CD4-positive, alpha-beta T cell treated with Interleukin-10 for 1 hour (primary cell): ENCODE data around the gene TRABD2A.
"Not testable (repeated sequence)": the region's sequence is repeated elsewhere in the genome, so short reads cannot be mapped to it uniquely, and the experiment has no call there.

Experiments
- DNase-seq: peaks from one replicate; pipeline ENCODE4 v3.0.0-alpha.2; 2020

TRABD2A gene

GRCh38 chr2:84879584-84880394 lies 1.1 kb downstream of the TRABD2A start:
- DNase-seq, result no peak

- DNase-seq, result no peak
Observed at GRCh38 chr2:84878896-84879583, 1.8 kb downstream of the TRABD2A start.

- DNase-seq, result no peak
Observed at GRCh38 chr2:84878459-84878858, 2.4 kb downstream of the TRABD2A start.

DNA sequence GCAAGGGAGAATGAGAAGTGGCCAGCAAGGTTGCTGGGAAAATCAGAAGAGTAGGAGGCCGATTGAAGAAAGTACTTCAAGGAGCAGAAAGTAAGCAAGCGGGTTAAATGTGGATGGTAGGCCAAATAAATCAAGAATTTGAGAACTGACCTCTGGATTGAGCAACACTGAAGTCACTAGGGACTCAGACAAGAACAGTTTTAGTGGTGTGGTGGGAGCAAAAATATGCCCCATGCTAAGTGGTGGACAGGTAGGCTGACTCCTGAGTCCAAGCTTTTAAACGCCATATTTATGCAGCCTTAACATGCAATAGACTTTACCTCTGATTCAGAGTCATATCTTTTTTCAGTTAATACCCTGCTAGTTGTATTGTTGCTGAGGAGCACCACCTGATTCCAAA lies 4.5 kb downstream of the TRABD2A start:
- no peak for DNase-seq

DNA sequence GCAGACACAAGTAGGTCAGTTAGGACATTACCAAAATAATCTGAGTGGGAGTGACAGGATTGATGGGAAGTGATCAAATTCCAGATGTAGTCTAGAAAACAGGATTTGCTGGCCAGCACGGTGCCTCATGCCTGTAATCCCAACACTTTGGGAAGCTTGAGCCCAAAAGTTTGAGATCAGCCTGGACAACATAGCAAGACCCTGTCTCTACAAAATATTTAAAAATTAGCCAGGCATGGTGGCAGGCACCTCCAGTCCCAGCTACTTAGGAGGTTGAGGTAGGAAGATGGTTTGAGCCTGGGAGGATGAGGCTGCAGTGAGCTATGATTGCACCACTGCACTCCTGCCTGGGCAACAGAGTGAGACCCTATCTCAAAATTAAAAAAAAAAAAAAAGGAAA lies 5.3 kb downstream of the TRABD2A start:
- not testable (repeated sequence) for DNase-seq

- DNase-seq, result no peak
Observed at GRCh38 chr2:84875213-84875560, 5.7 kb downstream of the TRABD2A start.

DNA sequence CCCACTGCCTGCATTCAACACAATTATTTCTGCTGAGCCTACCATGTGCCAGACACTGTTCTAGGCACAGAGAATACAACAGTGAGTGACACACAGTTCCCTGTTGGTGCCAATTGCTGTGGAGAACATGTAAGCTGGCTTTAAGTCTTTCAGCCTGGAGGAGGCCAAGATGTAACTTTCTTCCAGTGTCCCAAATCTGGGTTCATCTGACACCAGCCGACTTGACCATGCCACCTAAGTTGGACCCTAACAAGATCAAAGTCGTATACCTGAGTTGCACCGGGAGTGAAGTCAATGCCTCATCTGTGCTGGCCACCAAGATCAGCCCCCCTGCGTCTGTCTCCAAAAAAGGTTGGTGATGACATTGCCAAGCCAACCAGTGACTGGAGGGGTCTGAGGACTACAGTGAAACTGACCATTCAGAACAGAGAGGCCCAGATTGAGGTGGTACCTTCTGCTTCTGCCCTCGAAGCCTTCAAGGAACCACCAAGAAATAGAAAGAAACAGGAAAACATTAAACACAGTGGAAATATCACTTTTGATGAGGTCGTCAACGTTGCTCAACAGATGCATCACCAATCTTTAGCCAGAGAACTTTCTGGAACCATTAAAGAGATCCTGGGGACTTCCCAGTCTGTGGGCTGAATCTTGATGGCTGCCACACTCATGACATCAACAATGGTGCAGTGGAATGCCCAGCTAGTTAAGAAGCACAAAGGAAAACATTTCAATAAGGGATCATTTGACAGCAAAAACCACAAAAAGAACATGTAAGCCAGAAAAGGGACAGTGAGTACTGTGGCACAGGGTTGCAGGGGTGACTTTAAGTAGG lies 6.3 kb downstream of the TRABD2A start:
- DNase-seq, result peak; percentile 47

- no peak for DNase-seq
Observed at GRCh38 chr2:84873350-84873749, 7.5 kb downstream of the TRABD2A start.

DNA sequence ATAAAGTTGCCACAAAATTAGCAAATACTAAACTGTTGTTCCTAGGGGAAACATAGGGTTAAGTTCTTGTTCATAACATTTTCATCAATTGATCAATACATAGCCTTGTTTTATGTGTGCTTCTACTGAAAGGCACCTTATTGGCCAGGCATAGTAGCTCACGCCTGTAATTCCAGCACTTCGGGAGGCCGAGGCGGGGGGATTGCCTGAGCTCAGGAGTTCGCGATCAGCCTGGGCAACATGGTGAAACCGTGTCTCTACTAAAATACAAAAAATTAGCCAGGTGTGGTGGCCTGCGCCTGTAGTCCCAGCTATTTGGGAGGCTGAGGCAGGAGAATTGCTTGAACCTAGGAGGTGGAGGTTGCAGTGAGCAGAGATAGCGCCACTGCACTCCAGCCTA lies 8.2 kb downstream of the TRABD2A start:
- DNase-seq, result not testable (repeated sequence)

- no peak for DNase-seq
Observed at GRCh38 chr2:84870306-84870705, 10.6 kb downstream of the TRABD2A start.

DNA sequence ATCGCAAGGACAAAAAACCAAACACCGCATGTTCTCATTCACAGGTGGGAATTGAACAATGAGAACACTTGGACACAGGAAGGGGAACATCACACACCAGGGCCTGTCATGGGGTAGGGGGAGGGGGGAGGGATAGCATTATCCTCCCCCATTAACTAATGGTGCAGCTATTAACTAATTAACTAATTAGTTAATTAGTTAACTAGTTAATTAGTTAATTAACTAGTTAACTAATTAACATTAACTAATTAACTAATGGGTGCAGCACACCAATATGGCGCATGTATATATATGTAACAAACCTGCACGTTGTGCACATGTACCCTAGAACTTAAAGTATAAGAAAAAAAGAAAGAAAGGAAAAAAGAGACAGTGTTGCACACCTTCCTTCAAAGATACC lies 12.6 kb downstream of the TRABD2A start:
- DNase-seq, result not testable (repeated sequence)

DNA sequence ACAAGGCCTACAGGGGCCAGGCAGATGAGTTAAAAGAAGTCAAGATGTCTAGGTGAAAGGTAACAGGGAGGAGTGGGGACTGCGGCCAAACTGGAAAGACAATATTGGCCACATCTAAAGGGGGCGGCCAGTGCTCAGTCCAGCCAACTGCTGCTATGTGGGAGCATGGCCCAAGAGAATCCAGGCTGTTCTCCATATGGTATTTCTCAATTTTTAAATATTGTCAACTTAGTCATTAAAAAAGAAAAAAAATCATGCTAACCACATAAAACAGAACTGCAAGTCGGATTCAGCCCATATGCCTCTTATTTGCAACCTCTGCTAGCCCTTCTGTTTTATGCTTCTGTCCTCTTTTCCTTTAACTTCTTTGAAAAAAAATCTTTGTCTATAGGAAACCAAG lies 14.8 kb downstream of the TRABD2A start:
- DNase-seq, result no peak

DNA sequence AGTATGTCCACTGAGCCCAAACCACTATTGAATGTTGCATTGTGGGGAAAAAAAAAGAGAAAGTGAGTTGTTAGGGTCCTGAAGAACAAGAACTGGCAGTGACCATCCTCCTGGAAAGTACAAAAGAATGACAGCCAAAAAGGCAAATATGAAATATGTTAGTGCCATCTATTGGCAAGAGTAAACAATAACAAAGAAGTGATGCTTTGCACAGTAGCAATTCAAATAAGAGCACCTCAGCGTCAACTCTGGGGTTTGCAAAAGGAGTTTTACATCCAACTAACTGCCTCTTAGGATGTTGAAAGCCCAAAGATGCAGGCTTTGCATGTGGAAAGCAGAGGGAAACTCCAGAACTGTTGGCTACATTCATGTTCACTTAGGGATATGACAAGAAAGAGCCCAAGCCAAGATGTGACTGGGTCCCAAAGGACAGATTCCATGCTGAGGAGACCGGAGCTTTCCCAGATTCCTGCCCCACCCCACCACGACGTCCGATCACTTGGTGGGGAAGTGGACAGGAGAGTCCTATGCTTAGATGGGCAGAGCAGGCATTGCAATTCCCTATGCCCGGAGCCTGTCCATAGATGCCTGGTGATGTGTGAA lies 15.6 kb downstream of the TRABD2A start:
- DNase-seq, result peak; percentile 69

DNA sequence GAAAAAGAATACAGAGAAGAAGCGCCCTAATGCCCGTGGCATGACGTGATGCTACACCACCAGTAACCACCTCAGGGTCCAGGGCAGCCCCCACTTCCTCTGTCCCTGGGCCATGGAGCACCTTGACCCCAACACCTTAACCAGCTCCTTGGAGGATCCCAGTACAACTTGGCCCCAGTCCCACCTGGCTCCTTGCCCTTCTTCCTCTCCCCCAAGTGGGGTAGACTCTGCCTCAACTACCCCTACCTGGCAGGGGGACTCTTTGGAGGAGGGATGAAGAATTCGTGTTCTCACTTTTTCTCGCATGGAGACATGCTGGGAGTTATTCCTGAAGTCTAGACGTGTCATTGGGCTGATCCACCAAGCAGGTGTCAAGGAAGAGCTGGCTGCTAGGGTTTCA lies 18.9 kb downstream of the TRABD2A start:
- DNase-seq, result no peak

DNA sequence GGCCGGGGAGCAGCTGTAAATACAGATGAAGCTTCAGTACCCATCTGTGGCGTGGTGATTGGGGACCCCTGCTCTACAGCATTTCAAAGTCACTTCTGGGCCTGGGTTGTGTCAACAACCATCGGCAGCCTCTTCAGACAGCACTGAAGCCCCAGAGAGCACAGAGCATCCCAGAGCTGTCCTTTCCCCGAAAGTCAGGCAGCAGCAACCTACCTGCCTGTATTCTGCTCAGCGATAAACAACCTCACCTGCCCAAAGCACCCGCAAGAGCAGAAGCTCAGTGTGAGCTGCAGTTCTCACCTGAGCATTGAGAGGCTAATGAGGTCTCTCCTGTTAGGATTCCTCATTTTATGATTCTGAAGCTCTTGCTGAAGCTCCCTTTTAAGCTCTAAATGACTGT lies 19.3 kb downstream of the TRABD2A start:
- no peak for DNase-seq

GRCh38 chr2:84858937-84859336 lies 21.9 kb downstream of the TRABD2A start:
- no peak for DNase-seq

GRCh38 chr2:84858123-84858522 lies 22.8 kb downstream of the TRABD2A start:
- no peak for DNase-seq

- DNase-seq, result no peak
Observed at GRCh38 chr2:84857566-84857965, 23.3 kb downstream of the TRABD2A start.

DNA sequence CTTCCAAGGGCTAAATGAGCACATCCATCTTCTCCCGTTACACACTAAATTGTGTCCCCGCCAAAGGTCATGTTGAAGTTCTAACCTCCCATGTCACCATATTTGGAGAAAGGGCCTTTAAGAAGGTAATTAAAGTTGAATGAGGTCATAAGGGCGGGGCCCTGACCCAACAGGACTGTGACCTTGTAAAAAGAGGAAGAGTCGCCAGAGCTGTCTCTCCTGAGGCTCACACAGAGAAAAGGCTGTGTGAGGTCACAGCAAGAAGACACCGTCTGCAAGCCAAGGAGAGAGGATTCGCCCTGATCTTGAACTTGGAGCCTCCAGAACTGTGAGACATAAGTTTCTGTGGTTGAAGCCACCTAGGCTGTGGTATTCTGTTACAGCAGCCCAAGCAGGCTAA lies 24.1 kb downstream of the TRABD2A start:
- DNase-seq, result peak; percentile 50

- no peak for DNase-seq
Observed at GRCh38 chr2:84855731-84856130, 25.2 kb downstream of the TRABD2A start.

DNA sequence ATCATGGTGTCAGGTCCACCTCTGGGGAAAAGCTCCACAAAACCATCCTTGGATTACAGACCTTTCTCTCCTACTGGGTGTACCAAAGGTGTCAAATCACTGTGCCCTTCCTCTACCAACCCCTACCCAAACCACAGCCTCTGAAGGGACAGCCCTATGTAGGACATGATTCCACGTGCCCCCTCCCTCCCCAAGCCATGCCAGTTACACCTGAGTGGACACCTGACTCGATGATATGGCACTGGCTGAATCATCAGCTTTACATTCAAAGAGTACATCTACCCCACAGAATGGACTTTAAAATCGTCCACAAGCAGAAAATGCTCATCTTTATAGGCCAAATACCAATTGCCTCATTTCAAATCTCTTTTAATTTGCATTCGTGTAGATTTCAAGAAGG lies 26.0 kb downstream of the TRABD2A start:
- no peak for DNase-seq

DNA sequence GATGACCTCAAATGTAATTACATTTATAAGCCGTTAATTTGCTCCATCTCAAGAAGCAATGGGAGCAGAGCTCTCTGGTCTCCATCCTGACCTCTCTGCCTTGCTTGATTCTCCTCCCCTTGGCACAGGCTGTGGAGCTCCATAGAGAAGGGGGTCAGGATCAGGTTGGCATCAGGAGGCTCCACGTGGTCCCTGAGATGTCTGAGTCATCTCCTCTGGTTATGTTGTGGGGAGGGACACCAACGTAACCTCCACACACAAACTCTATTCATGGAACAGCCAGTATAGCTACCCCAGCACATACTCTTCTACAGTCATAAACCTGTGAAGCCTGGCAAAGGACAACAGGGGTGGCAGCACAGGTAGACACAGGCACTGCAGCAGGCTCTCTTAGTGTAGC lies 29.0 kb downstream of the TRABD2A start:
- no peak for DNase-seq

DNA sequence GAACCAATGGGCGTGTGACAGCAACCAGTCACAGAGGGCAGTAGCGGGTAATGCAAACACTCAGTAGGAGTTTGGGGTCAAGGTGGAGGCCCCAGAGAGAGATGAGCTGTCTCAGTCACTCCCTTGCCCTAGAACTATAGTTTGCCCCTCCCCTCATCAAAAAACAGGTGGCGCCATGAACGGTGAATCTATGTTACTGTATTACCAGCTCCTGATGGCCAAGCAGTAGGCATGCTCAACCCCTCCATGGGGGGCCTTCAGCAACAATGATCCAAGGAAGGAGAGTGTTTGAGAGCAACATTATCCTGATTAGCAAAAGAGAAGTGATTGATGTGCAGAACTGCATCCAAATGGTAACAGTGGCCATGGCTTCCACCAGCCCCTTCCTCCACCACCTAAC lies 30.4 kb downstream of the TRABD2A start:
- no peak for DNase-seq
